GM21390 (cell line): ENCODE results near the gene TTC4.
"Not testable (repeated sequence)": the region's sequence is repeated elsewhere in the genome, so short reads cannot be mapped to it uniquely, and the experiment has no call there.

Experiments used
- ATAC-seq: cut with Tn5 transposase; IDR thresholded peaks from one replicate; pipeline ENCODE4 v1.9.1; 2021; ENCODE audit not compliant: unreplicated experiment

TTC4 gene

GRCh38 chr1:54745274-54745673 lies 29.6 kb downstream of the TTC4 start:
- no peak for ATAC-seq

- ATAC-seq = no peak
These were observed 30.2 kb downstream of the TTC4 start for GRCh38 chr1:54745864-54746263.

DNA sequence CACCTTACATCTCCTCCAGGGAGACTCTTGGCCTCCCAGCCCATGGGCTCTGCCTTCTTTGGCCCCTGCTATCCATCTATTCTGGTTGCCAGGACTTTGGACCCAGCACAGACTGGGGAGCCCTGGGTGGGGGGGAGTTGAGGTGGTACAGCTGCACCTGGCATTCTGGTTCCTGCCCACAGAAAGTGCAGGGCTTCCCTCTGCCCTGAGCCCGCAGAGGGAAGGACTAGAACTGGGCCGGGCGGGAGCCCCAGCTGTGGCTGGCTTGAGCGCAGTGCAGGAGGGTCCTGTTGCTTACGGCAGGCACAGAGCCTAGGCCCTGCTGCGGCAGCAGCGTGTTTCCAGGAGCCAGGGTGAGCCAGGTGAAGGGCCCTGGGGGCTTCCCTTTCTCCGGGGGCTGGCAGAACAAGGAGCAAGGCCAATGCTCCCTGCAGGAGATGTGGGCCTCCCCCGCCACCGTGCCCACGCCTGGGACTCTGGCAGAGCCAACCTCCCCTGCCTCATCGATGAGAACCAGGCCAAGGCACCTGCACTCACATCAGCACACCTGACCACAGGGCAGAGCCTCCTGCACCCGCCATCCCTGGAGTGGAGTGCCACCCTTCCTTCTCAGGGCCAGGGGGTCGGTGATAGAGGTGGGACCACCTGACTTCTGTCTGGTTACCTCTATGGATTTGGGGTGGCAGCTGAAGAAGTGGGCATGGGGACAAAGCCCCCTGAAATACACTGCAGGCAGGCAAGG lies 32.6 kb downstream of the TTC4 start:
- no peak for ATAC-seq

GRCh38 chr1:54750596-54750995 lies 34.9 kb downstream of the TTC4 start:
- no peak for ATAC-seq

DNA sequence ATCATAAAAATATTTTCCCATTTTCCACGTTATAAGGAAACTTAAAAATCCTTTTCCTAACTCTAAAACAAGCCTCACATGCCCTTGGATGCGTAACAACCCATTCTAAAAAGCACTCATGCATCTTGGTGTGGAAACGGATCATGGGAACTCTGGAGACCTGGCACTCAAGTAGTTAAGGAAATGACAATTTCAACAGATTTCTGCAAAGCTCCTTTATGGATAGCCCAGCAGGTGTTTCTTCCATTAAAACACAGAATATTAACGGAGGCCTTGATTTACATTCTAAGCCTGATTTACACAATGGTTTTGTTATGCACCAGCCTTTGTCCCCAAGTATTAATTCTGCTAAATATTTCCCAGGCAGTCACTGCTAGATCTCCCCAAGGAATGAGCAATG lies 35.8 kb downstream of the TTC4 start:
- ATAC-seq = no peak

GRCh38 chr1:54754045-54754444 lies 38.4 kb downstream of the TTC4 start:
- ATAC-seq = no peak

DNA sequence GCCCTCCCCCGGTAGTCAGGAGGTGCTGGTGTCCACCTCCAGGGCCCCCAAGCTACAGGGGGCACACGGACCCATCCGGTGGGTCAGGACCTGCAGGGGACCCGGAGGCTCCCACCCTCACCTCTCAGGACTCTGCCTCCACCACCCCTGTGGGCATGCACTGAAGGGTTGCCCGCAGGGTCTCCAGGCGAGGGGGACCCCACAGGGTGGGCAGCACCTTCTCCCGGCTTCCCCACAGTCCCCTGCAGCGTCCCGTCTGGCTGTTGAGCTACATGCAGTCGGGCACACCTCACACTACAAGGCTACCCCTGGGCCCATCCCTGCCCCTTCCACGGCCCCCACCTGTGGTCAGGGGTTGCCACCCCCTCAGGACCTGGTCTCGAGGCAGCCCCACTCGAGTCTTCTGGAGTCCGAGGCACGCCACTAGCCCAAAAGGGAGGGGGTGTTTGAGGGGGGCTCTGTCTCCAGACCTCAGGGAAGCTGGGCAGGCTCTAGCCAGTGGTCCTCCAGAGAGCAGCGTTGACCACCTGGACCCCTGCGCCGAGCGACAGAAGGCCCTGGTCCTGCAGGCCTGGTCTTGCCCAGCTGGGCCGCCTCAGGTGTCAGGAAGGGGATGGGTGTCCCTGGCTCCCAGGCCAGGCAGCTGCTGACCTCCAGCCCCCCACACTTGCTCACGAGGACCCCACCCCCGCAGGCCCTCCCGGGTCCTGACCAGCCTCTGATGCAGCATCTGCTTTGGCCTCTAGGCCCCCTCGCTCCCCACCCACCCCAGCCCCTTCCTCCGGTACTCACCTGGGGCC lies 39.0 kb downstream of the TTC4 start:
- no peak for ATAC-seq

- no peak for ATAC-seq
These were observed 42.2 kb downstream of the TTC4 start for GRCh38 chr1:54757833-54758232.

DNA sequence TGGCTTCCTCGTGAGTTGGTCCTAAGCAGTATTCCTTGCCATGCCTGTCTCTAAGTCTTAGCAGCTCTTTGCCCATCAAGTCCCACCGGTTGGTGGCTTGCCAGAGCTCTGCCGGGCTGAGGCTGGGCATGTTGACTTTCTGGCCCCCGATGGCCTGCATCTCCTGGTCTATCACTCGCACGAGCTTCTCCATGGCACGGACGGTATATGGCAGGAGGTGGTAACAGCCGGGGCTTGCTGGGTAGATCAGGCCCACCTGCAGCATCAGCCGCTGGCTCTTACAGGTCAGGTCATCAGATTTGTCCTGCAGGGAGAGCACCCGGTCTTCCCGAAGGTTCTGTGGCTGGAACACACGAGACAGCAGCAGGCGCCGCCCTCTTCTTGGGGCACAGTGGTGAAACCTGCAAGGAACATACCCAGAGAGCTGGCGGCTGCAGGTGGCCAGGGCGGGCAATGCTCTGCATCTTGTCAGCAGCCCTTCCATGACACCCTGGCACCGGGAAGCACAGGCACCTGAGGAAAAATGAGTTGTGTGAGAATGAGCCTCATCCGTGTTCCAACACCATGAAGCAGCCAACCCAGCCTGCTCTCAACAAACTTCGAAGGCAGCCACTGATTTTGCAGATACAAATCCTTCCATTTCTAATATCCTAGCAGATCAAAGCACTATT lies 43.2 kb downstream of the TTC4 start:
- no peak for ATAC-seq

- ATAC-seq = no peak
These were observed 48.1 kb downstream of the TTC4 start for GRCh38 chr1:54763816-54764132.

DNA sequence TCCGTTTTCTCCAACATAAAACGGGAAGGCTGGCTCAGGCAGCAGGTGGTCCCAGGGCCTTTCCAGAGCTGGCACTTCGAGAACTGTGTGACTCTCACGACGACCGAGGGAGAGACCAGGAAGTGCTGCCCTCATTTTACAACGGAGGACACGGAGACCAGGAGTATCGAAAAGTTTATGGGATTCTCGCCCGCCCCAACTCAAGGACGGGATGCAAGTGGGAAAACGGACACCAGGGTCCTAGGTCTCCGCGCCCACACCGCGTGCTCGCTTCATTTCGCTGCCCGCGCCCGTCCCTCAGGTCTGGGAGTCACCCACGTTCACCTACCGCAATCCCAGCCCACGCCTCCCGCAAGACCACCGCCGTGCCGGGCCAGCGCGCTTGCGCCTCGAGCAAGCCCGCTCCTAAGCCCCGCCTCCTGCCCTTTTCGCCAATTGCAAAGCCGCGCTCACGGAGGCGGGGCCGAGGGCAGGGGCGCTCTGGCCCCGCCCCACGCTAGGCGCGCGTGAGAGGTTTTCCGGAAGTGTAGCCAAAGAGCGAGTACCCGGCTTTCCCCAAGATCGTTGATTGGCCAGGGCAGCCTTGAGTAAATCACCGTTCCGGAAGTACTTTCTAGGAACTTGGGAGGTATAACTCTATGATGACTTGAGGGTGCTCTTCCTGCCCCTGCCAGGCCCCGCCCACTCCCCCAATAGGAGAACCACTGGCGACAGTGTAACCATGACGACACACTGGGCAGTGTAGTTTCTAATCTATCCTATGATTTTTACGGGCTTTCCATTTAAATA lies 48.7 kb downstream of the TTC4 start, which contains the start of gene PARS2:
Gene PARS2, minus strand, starts transcription at position 391 of the 789 bp plus-strand sequence. CDS start 5,362 bp downstream, outside the sequence.
- peak; percentile 96 for ATAC-seq

DNA sequence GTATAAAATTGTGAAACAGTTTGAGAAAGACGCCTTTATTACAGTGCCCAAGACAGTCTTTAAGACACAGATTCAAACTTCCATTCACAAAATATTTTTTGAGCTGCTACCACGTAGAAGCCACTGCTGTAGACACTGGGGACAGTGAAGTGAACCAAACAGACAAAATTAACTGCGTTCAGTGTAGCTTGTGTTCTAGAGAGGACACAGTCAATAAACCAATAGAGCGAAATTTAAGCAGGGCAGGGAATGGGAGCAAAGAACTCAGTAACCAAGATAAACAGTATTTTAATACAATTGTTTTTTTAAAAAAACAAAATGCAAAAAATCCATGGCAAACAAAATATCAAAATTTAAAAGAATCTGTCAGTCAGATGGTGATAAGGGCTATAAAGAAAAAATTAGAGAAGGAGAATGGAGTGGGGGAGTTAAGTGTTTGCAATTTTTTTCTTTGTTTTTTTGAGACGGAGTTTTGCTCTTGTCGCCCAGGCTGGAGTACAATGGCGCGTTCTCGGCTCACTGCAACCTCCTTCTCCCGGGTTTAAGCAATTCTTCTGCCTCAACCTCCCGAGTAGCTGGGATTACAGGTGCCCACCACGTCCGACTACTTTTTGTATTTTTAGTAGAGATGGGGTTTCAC lies 49.4 kb downstream of the TTC4 start:
- ATAC-seq = peak; percentile 19

DNA sequence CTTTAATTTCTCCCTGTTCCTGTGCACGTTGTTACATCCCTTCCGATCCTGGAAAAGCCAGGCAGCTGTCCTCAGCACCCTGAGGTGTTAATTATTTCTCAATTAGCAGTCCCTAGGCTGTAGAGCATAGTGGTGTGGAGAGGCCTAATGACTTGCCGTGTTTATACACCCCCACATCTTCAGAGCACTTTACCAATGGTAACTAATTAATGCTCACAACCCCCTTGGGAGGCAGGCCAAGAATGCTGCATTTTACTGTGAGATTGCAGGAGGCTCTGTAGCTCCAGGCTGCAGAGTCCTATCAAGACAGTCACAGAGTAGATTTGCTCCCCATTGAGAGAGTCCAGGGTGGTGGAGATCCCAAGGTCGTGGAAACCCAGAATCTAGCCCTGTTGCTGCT lies 51.1 kb downstream of the TTC4 start:
- ATAC-seq = no peak

GRCh38 chr1:54767526-54767925 lies 51.9 kb downstream of the TTC4 start:
- ATAC-seq = no peak

DNA sequence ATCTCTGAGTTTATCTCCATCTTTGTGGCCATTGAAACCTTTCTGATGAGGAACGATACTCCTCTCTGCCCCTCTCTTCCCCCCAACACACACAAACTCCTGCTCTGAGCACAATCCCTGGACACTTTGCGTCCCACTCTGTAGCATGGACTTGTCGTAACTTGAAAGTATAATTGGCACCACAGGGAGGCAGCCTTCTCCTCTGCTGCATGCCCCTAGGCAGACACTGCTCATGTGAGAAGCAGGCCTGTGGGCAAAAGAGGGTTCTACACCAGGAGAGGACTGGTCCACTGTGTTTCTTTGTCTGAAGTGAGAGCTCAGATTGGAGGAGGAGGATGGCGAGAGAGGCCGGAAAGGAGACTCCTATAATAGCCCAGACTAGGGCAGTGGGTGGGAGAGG lies 52.4 kb downstream of the TTC4 start:
- ATAC-seq = no peak

DNA sequence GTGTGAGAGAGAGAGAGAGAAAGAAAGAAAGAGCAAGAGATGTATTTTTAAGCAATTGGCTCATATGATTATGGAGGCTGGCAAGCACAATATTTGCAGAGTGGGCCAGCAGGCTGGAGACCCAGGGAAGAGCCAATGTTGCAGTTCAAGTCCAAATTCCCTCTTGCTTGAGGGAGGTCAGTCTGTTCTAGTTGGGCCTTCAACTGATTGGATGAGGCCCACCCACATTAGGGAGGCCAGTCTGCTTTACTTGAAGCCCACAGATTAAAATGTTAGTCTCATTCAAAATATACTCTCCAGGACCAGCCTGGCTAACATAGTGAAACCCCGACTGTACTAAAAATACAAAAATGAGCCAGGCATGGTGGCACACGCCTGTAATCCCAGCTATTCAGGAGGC lies 57.3 kb downstream of the TTC4 start:
- ATAC-seq = no peak

- no peak for ATAC-seq
These were observed 59.3 kb downstream of the TTC4 start for GRCh38 chr1:54774820-54775498.

DNA sequence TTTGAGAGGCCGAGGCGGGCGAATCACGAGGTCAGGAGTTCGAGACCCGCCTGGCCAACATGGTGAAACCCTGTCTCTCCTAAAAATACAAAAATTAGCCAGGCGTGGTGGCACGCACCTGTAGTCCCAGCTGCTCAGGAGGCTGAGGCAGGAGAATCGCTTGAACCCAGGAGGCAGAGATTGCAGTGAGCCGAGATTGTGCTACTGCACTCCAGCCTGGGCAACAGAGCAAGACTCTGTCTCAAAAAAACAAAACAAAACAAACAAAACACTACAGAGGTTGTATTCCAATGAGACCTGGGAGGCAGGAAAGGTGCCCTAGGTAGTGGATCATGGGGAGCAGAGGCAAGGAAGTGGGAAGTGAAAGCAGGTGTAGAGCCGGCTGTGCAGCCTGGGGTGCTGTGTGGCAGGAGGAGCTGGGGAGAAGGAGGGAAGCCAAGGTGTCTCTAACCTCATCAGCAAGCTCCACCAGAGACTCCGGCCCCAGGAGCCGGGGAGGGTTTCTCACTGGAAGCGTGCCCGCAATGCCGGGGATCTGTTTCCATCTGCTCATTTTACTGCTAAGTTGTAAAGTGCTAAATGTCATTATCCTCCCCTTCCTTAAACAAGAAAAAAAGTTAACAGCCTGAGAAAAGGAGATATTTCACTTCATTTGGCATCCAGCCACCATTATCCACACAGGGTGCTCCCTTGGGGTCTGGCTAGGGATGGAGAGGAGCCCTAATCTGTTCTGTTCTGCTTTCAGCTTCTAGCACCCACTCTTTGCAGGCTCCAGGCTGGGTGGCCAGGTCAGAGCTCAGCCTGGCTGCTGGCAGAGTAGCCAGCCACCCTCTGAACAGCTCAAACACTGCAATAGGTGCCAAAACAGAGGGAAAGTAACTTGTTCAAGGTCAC lies 60.4 kb downstream of the TTC4 start:
- not testable (repeated sequence) for ATAC-seq

GRCh38 chr1:54777011-54777410 lies 61.4 kb downstream of the TTC4 start:
- no peak for ATAC-seq
